Kidney epithelial cell (primary cell): ENCODE measurements around the gene RIPOR3. TPM values are rescaled to one million over a fixed set of nuclear protein-coding genes. Genes with fewer than 3 reads are reported as not detected.

Source experiments
- DNase-seq: peaks from one replicate; pipeline ENCODE4 v3.0.0-alpha.2; 2010; ENCODE audit warnings: low read depth
- H3K27me3 ChIP-seq: 2 replicates; pipeline ENCODE4 v1.6.0; 2011; ENCODE audit warnings: low read length; ENCODE audit not compliant: control insufficient read depth, insufficient read depth
- H3K36me3 ChIP-seq: 2 replicates; pipeline ENCODE4 v1.5.1; 2011; ENCODE audit warnings: low read length; ENCODE audit not compliant: control insufficient read depth, insufficient read depth
- H3K4me3 ChIP-seq: 2 replicates; pipeline ENCODE4 v1.5.1; 2011; ENCODE audit warnings: low read depth, mild to moderate bottlenecking, control low read depth, low read length
- total RNA-seq: library from RNA; depleted of rRNA; stranded (reverse); fragments of >200 nt; gene quantifications from 2 replicates; pipeline ENCODE4 v1.2.3, GENCODE V29; 2015
- TF ChIP-seq, protein P1 (sequence below): IDR thresholded peaks from 2 replicates; pipeline ENCODE4 v1.5.1; 2011; ENCODE audit warnings: mild to moderate bottlenecking, moderate library complexity, low read length, control low read depth, inconsistent platforms; ENCODE audit not compliant: insufficient read depth, poor library complexity, severe bottlenecking

Gene RIPOR3
- total RNA-seq, 1 donor from 2014 or later, result 0.08 TPM

GRCh38 chr20:50691573-50692551, 520 bp upstream of the RIPOR3 start:
- Histone ChIP-seq H3K36me3 (no peaks in the 10 kb centered on the region), H3K27me3 (no peaks in the 10 kb centered on the region), H3K4me3 (peak overlapping the region; percentile 29)
- no peak for DNase-seq
- TF ChIP-seq, protein P1, sequence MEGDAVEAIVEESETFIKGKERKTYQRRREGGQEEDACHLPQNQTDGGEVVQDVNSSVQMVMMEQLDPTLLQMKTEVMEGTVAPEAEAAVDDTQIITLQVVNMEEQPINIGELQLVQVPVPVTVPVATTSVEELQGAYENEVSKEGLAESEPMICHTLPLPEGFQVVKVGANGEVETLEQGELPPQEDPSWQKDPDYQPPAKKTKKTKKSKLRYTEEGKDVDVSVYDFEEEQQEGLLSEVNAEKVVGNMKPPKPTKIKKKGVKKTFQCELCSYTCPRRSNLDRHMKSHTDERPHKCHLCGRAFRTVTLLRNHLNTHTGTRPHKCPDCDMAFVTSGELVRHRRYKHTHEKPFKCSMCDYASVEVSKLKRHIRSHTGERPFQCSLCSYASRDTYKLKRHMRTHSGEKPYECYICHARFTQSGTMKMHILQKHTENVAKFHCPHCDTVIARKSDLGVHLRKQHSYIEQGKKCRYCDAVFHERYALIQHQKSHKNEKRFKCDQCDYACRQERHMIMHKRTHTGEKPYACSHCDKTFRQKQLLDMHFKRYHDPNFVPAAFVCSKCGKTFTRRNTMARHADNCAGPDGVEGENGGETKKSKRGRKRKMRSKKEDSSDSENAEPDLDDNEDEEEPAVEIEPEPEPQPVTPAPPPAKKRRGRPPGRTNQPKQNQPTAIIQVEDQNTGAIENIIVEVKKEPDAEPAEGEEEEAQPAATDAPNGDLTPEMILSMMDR, result no peak

DNA sequence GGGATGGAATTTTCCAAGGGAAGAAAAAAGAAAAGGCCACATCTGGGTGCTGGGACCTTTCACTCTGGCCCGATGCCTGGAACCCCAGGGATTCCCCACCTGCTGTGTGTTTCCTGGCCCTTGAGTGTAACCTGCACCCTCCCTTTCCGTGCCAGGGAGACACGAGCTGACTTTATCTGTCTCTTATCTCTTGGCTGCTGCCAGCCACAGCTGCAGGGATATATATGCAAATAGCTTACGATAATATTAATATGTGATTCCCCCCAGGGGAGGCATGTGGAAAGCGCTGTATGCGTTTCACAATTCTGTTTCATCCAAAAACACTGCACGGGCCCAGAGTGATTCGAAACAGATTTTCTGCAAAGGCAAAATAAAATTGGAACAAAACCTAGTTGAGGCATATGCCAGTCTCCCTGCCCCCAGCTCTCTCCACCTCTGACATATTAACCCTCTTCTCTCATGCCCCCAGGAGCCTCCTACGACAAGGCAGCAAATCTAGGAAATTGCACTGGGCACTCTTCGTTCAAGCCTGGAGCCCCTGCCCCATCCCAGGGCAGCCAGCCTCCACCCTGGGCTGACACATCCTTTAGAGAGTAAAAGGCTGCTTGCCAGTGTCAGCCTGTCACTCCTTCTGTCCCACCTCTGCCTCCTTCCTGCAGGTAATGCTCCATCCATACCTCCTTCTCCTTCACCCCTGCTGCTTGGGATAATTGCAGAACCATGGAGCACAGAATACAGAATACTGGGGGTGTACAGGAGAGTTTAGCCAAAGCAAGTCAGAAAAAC, 1.3 kb downstream of the RIPOR3 start:
- DNase-seq, result no peak
- H3K4me3 ChIP-seq, result no peak overlapping the region
- H3K36me3 ChIP-seq, result no peaks in the 10 kb centered on the region
- no peaks in the 10 kb centered on the region for H3K27me3 ChIP-seq
- TF ChIP-seq, protein P1, result no peak

- TF ChIP-seq, protein P1, result no peak
- DNase-seq, result no peak
- Histone ChIP-seq H3K36me3 (no peaks in the 10 kb centered on the region), H3K4me3 (no peak overlapping the region), H3K27me3 (no peaks in the 10 kb centered on the region)
These were observed 2.9 kb downstream of the RIPOR3 start for GRCh38 chr20:50688256-50688975.

DNA sequence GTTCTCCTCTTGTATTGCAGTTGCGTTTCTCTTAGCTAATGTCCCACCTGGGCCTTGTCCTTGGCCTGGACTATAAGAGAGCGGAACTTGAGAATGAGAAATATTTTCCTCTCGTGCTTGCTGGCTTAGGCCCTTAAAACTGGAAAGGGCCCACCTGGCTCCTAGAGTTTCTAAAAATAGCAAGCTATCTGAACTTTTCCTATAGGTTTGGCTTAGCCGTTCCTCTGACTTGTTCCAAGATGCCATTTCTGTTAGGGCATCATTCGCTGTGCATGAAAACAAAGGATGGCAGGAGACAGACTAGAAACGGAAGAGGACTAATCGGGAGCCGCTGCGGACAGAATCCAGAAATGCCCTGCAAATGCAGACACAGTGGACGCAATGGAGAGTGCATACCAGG, 4.5 kb downstream of the RIPOR3 start:
- H3K27me3 ChIP-seq, result no peaks in the 10 kb centered on the region
- TF ChIP-seq, protein P1, result no peak
- DNase-seq, result no peak
- H3K36me3 ChIP-seq, result no peaks in the 10 kb centered on the region
- no peak overlapping the region for H3K4me3 ChIP-seq

- H3K4me3 ChIP-seq, result no peak overlapping the region
- no peak for DNase-seq
These were observed 7.8 kb downstream of the RIPOR3 start for GRCh38 chr20:50683570-50683969.

More at GRCh38 chr20:50683570-50683969, 7.8 kb downstream of the RIPOR3 start:
- H3K36me3 ChIP-seq, result no peaks in the 10 kb centered on the region
- H3K27me3 ChIP-seq, result no peaks in the 10 kb centered on the region
- TF ChIP-seq, protein P1, result no peak
